PC-3 (cell line): ENCODE measurements around the gene C17orf67. TPM values are rescaled to one million over a fixed set of nuclear protein-coding genes. Genes with fewer than 3 reads are reported as not detected.

Experiments used
- ATAC-seq: fragments of 200-7000 bp; cut with Tn5 transposase; 2 replicates; pipeline ENCODE4 v1.9.1; 2020; ENCODE audit warnings: mild to moderate bottlenecking, moderate library complexity
- BruUV-seq: library from RNA; stranded (reverse); fragments of 400-500 nt; replicated peaks from 2 replicates; lab custom pipeline; 2021; lab: Mats Ljungman, UMichigan
- CTCF ChIA-PET: fragments of 300-600 bp; sonication (Branson Sonifier 250); formaldehyde crosslinking; loops from one replicate; lab custom pipeline; 2022; ENCODE audit warnings: antibody characterized with exemption; lab: Charles Lee
- POLR2A ChIA-PET: fragments of 300-600 bp; sonication (Branson Sonifier 250); formaldehyde crosslinking; loops from one replicate; lab custom pipeline; 2022; ENCODE audit warnings: antibody characterized with exemption; ENCODE audit not compliant: unreplicated experiment; lab: Charles Lee
- DNase-seq: peaks from one replicate; pipeline ENCODE4 v3.0.0-alpha.2; 2015
- H2AFZ ChIP-seq: fragments of 300-600 bp; sonication (generic); 2 replicates; pipeline ENCODE4 v1.6.0; 2016; ENCODE audit warnings: antibody characterized with exemption, low read length
- H3F3A ChIP-seq: fragments of 300-600 bp; sonication (generic); one replicate; pipeline ENCODE4 v1.6.0; 2017; ENCODE audit warnings: antibody characterized with exemption, low read length, control low read depth, mild to moderate bottlenecking; ENCODE audit not compliant: unreplicated experiment
- H3K27ac ChIP-seq: fragments of 300-600 bp; sonication (generic); 2 replicates; pipeline ENCODE4 v1.5.1; 2016; ENCODE audit warnings: mild to moderate bottlenecking, low read length
- H3K27me3 ChIP-seq: fragments of 300-600 bp; sonication (generic); 2 replicates; pipeline ENCODE4 v1.6.1; 2016; ENCODE audit warnings: low read length, mixed read lengths
- H3K36me3 ChIP-seq: fragments of 300-600 bp; sonication (generic); 2 replicates; pipeline ENCODE4 v1.6.1; 2016; ENCODE audit warnings: low read depth, mixed run types, low read length, mixed read lengths
- H3K4me1 ChIP-seq: fragments of 300-600 bp; sonication (generic); 2 replicates; pipeline ENCODE4 v1.5.1; 2016; ENCODE audit warnings: low read length; ENCODE audit not compliant: insufficient read depth
- H3K4me2 ChIP-seq: fragments of 300-600 bp; sonication (generic); 2 replicates; pipeline ENCODE4 v1.6.0; 2016; ENCODE audit warnings: low read length
- H3K4me3 ChIP-seq: fragments of 300-600 bp; sonication (generic); 2 replicates; pipeline ENCODE4 v1.5.1; 2016; ENCODE audit warnings: mild to moderate bottlenecking, low read length, mixed read lengths
- H3K79me2 ChIP-seq: fragments of 300-600 bp; sonication (generic); 2 replicates; pipeline ENCODE4 v1.6.1; 2017; ENCODE audit warnings: low read length, mixed read lengths
- H3K9ac ChIP-seq: fragments of 300-600 bp; sonication (generic); 2 replicates; pipeline ENCODE4 v1.6.0; 2016; ENCODE audit warnings: mild to moderate bottlenecking, low read length
- H3K9me2 ChIP-seq: fragments of 300-600 bp; sonication (generic); replicated peaks from 2 replicates; pipeline ENCODE4 v1.6.1; 2016; ENCODE audit warnings: mixed run types, low read length, mixed read lengths
- H3K9me3 ChIP-seq: fragments of 300-600 bp; sonication (generic); 2 replicates; pipeline ENCODE4 v1.6.1; 2016; ENCODE audit warnings: low read length, mixed read lengths
- H4K20me1 ChIP-seq: fragments of 300-600 bp; sonication (generic); 2 replicates; pipeline ENCODE4 v1.6.1; 2016; ENCODE audit warnings: low read length, mixed read lengths
- CTCF ChIP-seq: fragments of 300-600 bp; sonication (generic); conservative IDR thresholded peaks from 2 replicates; pipeline ENCODE4 v1.5.1; 2017; ENCODE audit warnings: antibody characterized with exemption, low read depth, mild to moderate bottlenecking, low read length
- EZH2 ChIP-seq: fragments of 300-600 bp; sonication (generic); IDR thresholded peaks from one replicate; pipeline ENCODE4 v1.6.1; 2017; ENCODE audit warnings: antibody characterized with exemption, mild to moderate bottlenecking, low read length; ENCODE audit not compliant: unreplicated experiment
- EZH2phosphoT487 ChIP-seq: fragments of 300-600 bp; sonication (generic); IDR thresholded peaks from 2 replicates; pipeline ENCODE4 v1.6.1; 2018; ENCODE audit warnings: mild to moderate bottlenecking, antibody characterized with exemption, low read length, borderline replicate concordance
- intact Hi-C: fragments of 100-400 bp; cut with micrococcal nuclease; formaldehyde crosslinking; loops from 2 replicates; pipeline ENCODE4 v1.9.0; 2023
- total RNA-seq: library from RNA; depleted of rRNA; stranded (reverse); fragments of >200 nt; gene quantifications from 2 replicates; pipeline ENCODE4 v1.2.3, GENCODE V29; 2014

C17orf67 gene
- total RNA-seq, 1 experiment from 2014 or later = 4.4 TPM

- no peaks in the 10 kb centered on the region for H3K9me2 ChIP-seq
- H3K79me2 ChIP-seq = no peaks in the 10 kb centered on the region
- peaks cover 8% of the 10 kb centered on the region for H3F3A ChIP-seq
- peak overlapping the region; percentile 98 for H3K27ac ChIP-seq
- no peak for TF ChIP-seq EZH2phosphoT487
- no peak for TF ChIP-seq CTCF
- no peak for TF ChIP-seq EZH2
- no peaks in the 10 kb centered on the region for H3K36me3 ChIP-seq
- peaks cover 60% of the 10 kb centered on the region for H3K4me1 ChIP-seq
- DNase-seq (peak; percentile 97), ATAC-seq (peak; percentile 45)
- peak overlapping the region; percentile 89 for H3K9ac ChIP-seq
- peak overlapping the region; percentile 78 for H3K4me2 ChIP-seq
- no peaks in the 10 kb centered on the region for H3K9me3 ChIP-seq
- intact Hi-C loops = loop anchor here (1.0 kb wide), 1 partner anchor 86 kb away; no protein-coding TSS in a partner anchor
- no peaks in the 10 kb centered on the region for H4K20me1 ChIP-seq
- BruUV-seq = no TSS peak
- peak overlapping the region; percentile 4; the same call in 1 of the 2 replicates for H2AFZ ChIP-seq
- ChIA-PET POLR2A (interaction anchor here (0.5 to 1.1 kb wide), 5 partner anchors 29 to 192 kb away, joined by 3 to 5 read pairs (median 4); partner anchors contain the start of gene NOG), CTCF (interaction anchor here (1.0 to 1.2 kb wide), 2 partner anchors 34 to 70 kb away, joined by 3 to 6 read pairs; no protein-coding TSS in a partner anchor)
- no peaks in the 10 kb centered on the region for H3K27me3 ChIP-seq
- H3K4me3 ChIP-seq = peak overlapping the region; percentile 52
Measured at GRCh38 chr17:56785405-56785804, 48.3 kb downstream of the C17orf67 start.

GRCh38 chr17:56782338-56782737 lies 51.4 kb downstream of the C17orf67 start:
- CTCF ChIA-PET = no interaction called here
- POLR2A ChIA-PET = no interaction called here

More at GRCh38 chr17:56782338-56782737, 51.4 kb downstream of the C17orf67 start:
- TF ChIP-seq CTCF = no peak
- no peak for TF ChIP-seq EZH2phosphoT487
- no peak for TF ChIP-seq EZH2
- peak overlapping the region; percentile 4; the same call in 1 of the 2 replicates for H3K27ac ChIP-seq
- no peaks in the 10 kb centered on the region for H3K9me3 ChIP-seq
- H3K4me3 ChIP-seq = no peak overlapping the region
- no peaks in the 10 kb centered on the region for H3K79me2 ChIP-seq
- no TSS peak for BruUV-seq
- H3K4me1 ChIP-seq = peaks cover 73% of the 10 kb centered on the region
- no peaks in the 10 kb centered on the region for H3K27me3 ChIP-seq
- no peak overlapping the region for H3K9ac ChIP-seq
- no peaks in the 10 kb centered on the region for H4K20me1 ChIP-seq
- no peaks in the 10 kb centered on the region for H3K9me2 ChIP-seq
- no peak for DNase-seq
- H2AFZ ChIP-seq = no peak overlapping the region
- intact Hi-C loops = no loop called here
- no peak for ATAC-seq
- H3F3A ChIP-seq = peaks cover 6% of the 10 kb centered on the region
- H3K4me2 ChIP-seq = no peak overlapping the region
- H3K36me3 ChIP-seq = no peaks in the 10 kb centered on the region
